Activated B cell treated with CpG ODN at 0.5 μM for 24 hours (primary cell): ENCODE measurements around the gene ZWILCH. TPM values are rescaled to one million over a fixed set of nuclear protein-coding genes. Genes with fewer than 3 reads are reported as not detected.

Experiments
- ATAC-seq: fragments of 200-7000 bp; cut with Tn5 transposase; one replicate; pipeline ENCODE4 v1.10.0; 2021; ENCODE audit warnings: low read depth, mild to moderate bottlenecking, moderate library complexity
- CTCF ChIA-PET: fragments of 350-600 bp; sonication (Branson Sonifier 250); formaldehyde crosslinking; loops from one replicate; lab custom pipeline; 2021; ENCODE audit warnings: antibody characterized with exemption; lab: Charles Lee
- POLR2A ChIA-PET: fragments of 350-600 bp; sonication (Branson Sonifier 250); formaldehyde crosslinking; loops from one replicate; lab custom pipeline; 2021; ENCODE audit warnings: antibody characterized with exemption; lab: Charles Lee
- DNase-seq: peaks from one replicate; pipeline ENCODE4 v3.0.0; 2022
- H3K27ac Mint-ChIP-seq: one replicate; pipeline ENCODE4 v1.8.0; 2020; ENCODE audit warnings: mixed read lengths
- H3K27me3 Mint-ChIP-seq: one replicate; pipeline ENCODE4 v1.8.0; 2021; ENCODE audit warnings: mixed read lengths
- H3K36me3 Mint-ChIP-seq: one replicate; pipeline ENCODE4 v1.8.0; 2021; ENCODE audit warnings: low read depth, mixed read lengths
- H3K4me1 Mint-ChIP-seq: one replicate; pipeline ENCODE4 v1.8.0; 2021; ENCODE audit warnings: mixed read lengths
- H3K4me3 Mint-ChIP-seq: one replicate; pipeline ENCODE4 v1.8.0; 2020; ENCODE audit warnings: mild to moderate bottlenecking, mixed read lengths
- H3K9me3 Mint-ChIP-seq: one replicate; pipeline ENCODE4 v1.8.0; 2020; ENCODE audit warnings: mixed read lengths
- intact Hi-C: fragments of 100-400 bp; cut with micrococcal nuclease; formaldehyde crosslinking; loops from one replicate; pipeline ENCODE4 v1.15.1; 2024
- total RNA-seq: library from RNA; stranded (reverse); gene quantifications from 2 replicates; pipeline ENCODE4 v1.2.3, GENCODE V29; 2022
- TF ChIP-seq, protein P1 (sequence below): fragments of 200-600 bp; IDR thresholded peaks from one replicate; pipeline ENCODE4 v1.8.0; 2022; ENCODE audit warnings: antibody characterized with exemption, mild to moderate bottlenecking

Gene ZWILCH
- total RNA-seq, 1 donor from 2014 or later, result 13.7 TPM

GRCh38 chr15:66503780-66504562 is 1.2 kb upstream of the ZWILCH start:
- CTCF ChIA-PET, result no interaction called here
- POLR2A ChIA-PET, result interaction anchor here (0.5 to 3.5 kb wide), 11 partner anchors 21 to 1996 kb away, joined by 3 to 24 read pairs (median 4); partner anchors contain the start of genes FEM1B, MAP2K1, RNU5B-1 and TIPIN
- peak overlapping the region; percentile 100 for H3K27ac Mint-ChIP-seq
- DNase-seq, result no peak
- peaks cover 66% of the 10 kb centered on the region for H3K36me3 Mint-ChIP-seq
- peak overlapping the region; percentile 100 for H3K4me3 Mint-ChIP-seq
- peaks cover 42% of the 10 kb centered on the region for H3K4me1 Mint-ChIP-seq
- no peaks in the 10 kb centered on the region for H3K9me3 Mint-ChIP-seq
- ATAC-seq, result no peak
- no peaks in the 10 kb centered on the region for H3K27me3 Mint-ChIP-seq
- intact Hi-C loops, result loop anchor here (1.0 to 10.0 kb wide), 7 partner anchors 148 to 1331 kb away; partner anchors contain the start of genes AAGAB, C15orf61, DIS3L and IQCH
- TF ChIP-seq, protein P1, sequence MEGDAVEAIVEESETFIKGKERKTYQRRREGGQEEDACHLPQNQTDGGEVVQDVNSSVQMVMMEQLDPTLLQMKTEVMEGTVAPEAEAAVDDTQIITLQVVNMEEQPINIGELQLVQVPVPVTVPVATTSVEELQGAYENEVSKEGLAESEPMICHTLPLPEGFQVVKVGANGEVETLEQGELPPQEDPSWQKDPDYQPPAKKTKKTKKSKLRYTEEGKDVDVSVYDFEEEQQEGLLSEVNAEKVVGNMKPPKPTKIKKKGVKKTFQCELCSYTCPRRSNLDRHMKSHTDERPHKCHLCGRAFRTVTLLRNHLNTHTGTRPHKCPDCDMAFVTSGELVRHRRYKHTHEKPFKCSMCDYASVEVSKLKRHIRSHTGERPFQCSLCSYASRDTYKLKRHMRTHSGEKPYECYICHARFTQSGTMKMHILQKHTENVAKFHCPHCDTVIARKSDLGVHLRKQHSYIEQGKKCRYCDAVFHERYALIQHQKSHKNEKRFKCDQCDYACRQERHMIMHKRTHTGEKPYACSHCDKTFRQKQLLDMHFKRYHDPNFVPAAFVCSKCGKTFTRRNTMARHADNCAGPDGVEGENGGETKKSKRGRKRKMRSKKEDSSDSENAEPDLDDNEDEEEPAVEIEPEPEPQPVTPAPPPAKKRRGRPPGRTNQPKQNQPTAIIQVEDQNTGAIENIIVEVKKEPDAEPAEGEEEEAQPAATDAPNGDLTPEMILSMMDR, result no peak

GRCh38 chr15:66505430-66505811 is 295 bp downstream of the ZWILCH start:
- H3K36me3 Mint-ChIP-seq, result peaks cover 52% of the 10 kb centered on the region
- CTCF ChIA-PET, result no interaction called here
- H3K27me3 Mint-ChIP-seq, result no peaks in the 10 kb centered on the region
- ATAC-seq, result peak; percentile 6
- intact Hi-C loops, result loop anchor here (1.0 to 10.0 kb wide), 8 partner anchors 8 to 1329 kb away; partner anchors contain the start of genes AAGAB, DIS3L, DPP8 and IQCH
- peaks cover 38% of the 10 kb centered on the region for H3K4me1 Mint-ChIP-seq
- TF ChIP-seq, protein P1, result no peak
- H3K9me3 Mint-ChIP-seq, result no peaks in the 10 kb centered on the region
- POLR2A ChIA-PET, result interaction anchor here (0.6 to 3.5 kb wide), 13 partner anchors 11 to 1932 kb away, joined by 3 to 24 read pairs (median 4); partner anchors contain the start of genes DIS3L, MAP2K1, RAB11A and RNU5B-1
- H3K4me3 Mint-ChIP-seq, result peak overlapping the region; percentile 100
- no peak for DNase-seq
- H3K27ac Mint-ChIP-seq, result peak overlapping the region; percentile 100

DNA sequence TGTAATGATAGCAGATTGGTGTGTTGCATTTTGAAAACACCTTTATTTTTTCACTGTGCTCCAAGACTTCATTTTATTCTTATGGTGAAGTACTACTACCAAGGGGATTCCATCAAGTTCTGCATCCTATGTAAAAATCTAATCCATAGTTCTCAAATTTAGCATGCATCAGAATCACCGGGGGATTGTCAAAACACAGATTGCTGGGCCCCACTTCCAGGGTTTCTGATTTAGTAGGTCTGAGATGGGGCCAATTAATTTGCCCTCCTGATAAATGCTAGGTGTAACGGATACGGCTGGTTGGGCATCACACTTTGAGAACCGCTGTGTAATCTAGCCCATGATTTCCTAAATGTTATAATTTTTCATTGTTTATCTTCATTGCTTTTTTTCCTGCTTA is 692 bp downstream of the ZWILCH start:
- CTCF ChIA-PET, result no interaction called here
- TF ChIP-seq, protein P1, result no peak
- POLR2A ChIA-PET, result interaction anchor here (1.0 to 3.5 kb wide), 6 partner anchors 61 to 1201 kb away, joined by 3 to 24 read pairs (median 6); partner anchors contain the start of genes DIS3L, MAP2K1 and RNU5B-1
- no peaks in the 10 kb centered on the region for H3K9me3 Mint-ChIP-seq
- intact Hi-C loops, result loop anchor here (1.0 to 10.0 kb wide), 8 partner anchors 9 to 1329 kb away; partner anchors contain the start of genes AAGAB, DIS3L, DPP8 and IQCH
- peak overlapping the region; percentile 100 for H3K4me3 Mint-ChIP-seq
- H3K27ac Mint-ChIP-seq, result peak overlapping the region; percentile 100
- ATAC-seq, result no peak
- no peak for DNase-seq
- peaks cover 37% of the 10 kb centered on the region for H3K4me1 Mint-ChIP-seq
- no peaks in the 10 kb centered on the region for H3K27me3 Mint-ChIP-seq
- peaks cover 51% of the 10 kb centered on the region for H3K36me3 Mint-ChIP-seq

GRCh38 chr15:66508293-66508883 is 3.3 kb downstream of the ZWILCH start:
- H3K9me3 Mint-ChIP-seq, result no peaks in the 10 kb centered on the region
- ChIA-PET POLR2A (interaction anchor here (0.7 to 1.2 kb wide), 3 partner anchors 10 to 985 kb away, joined by 3 to 4 read pairs (median 4); partner anchors contain the start of genes MAP2K1 and SNAPC5), CTCF (interaction anchor here (1.4 kb wide), 1 partner anchor 10 kb away, joined by 5 read pairs; no protein-coding TSS in a partner anchor)
- no peak overlapping the region for H3K27ac Mint-ChIP-seq
- TF ChIP-seq, protein P1, result no peak
- no peak overlapping the region for H3K4me3 Mint-ChIP-seq
- ATAC-seq (no peak), DNase-seq (no peak)
- intact Hi-C loops, result loop anchor here (10.0 kb wide), 3 partner anchors 746 to 1326 kb away; partner anchors contain the start of genes AAGAB, IQCH and RNU5B-1
- H3K4me1 Mint-ChIP-seq, result peaks cover 21% of the 10 kb centered on the region
- peaks cover 25% of the 10 kb centered on the region for H3K36me3 Mint-ChIP-seq
- no peaks in the 10 kb centered on the region for H3K27me3 Mint-ChIP-seq
